PC-3 (cell line): ENCODE data around the gene NOC2L.

ENCODE experiments used
- CTCF ChIP-seq: fragments of 300-600 bp; sonication (generic); conservative IDR thresholded peaks from 2 replicates; pipeline ENCODE4 v1.5.1; 2017; ENCODE audit warnings: antibody characterized with exemption, low read depth, mild to moderate bottlenecking, low read length
- EZH2 ChIP-seq: fragments of 300-600 bp; sonication (generic); IDR thresholded peaks from one replicate; pipeline ENCODE4 v1.6.1; 2017; ENCODE audit warnings: antibody characterized with exemption, mild to moderate bottlenecking, low read length; ENCODE audit not compliant: unreplicated experiment
- EZH2phosphoT487 ChIP-seq: fragments of 300-600 bp; sonication (generic); IDR thresholded peaks from 2 replicates; pipeline ENCODE4 v1.6.1; 2018; ENCODE audit warnings: mild to moderate bottlenecking, antibody characterized with exemption, low read length, borderline replicate concordance

- TF ChIP-seq CTCF: no peak
- TF ChIP-seq EZH2phosphoT487: no peak
- no peak for TF ChIP-seq EZH2
Measured at GRCh38 chr1:997713-997992, 38.6 kb upstream of the NOC2L start.
